ENCODE measurements around the gene BAD. TPM values are rescaled to one million over a fixed set of nuclear protein-coding genes. Genes with fewer than 3 reads are reported as not detected.

BAD gene
- total and polyA plus RNA-seq, 2 of the 13 experiments (the other 11 are each of a cell fraction or from before 2014, with no cell fraction given): 17.9 to 28.5 TPM

DNA sequence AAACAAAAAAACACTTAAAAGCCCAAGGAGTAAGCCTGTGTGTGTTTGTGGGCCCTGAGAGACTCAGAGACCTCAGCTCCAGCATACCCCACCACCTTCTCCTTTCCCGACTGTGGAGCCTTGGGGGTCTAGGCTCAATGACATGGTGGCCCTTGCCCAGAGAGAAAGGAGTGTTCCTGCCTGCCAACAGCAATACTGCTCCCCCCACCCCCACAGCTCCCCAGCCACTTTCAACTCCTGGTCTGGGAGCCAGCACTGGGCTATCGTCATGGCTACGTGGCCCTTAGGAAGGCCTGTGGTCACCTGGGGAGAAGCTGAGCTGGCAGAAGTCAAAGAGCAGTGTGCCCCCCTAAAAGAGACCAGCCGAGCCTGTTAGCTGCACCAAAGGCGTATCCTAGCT is 40.4 kb downstream of the BAD start:
- Histone ChIP-seq H3K4me1 (ENCODE audit: insufficient read depth, low read length) (peaks cover 56% of the 10 kb centered on the region), H3K36me3 (replicated peaks in 1 of 2; ENCODE audit: control insufficient read depth in 1 of 2, insufficient read depth in 2 of 2, low read length in 2 of 2) (peaks cover 0 to 11% of the 10 kb centered on the region in 2 experiments; a peak in 2 of 5 replicates), H4K20me1 (ENCODE audit: insufficient read depth, low read length) (no peaks in the 10 kb centered on the region), H3K27ac (ENCODE audit: extremely low read length, insufficient read depth, low read length) (no peak overlapping the region), H2AFZ (ENCODE audit: low read length) (no peak overlapping the region), H3K9ac (ENCODE audit: insufficient read depth, low read depth, low read length) (no peak overlapping the region), H3K27me3 (ENCODE audit: control insufficient read depth in 1 of 2, insufficient read depth in 2 of 2, low read length in 2 of 2) (no peaks in the 10 kb centered on the region; a peak in 1 of 5 replicates), H3K4me2 (ENCODE audit: low read depth, low read length) (no peak overlapping the region), H3K79me2 (ENCODE audit: insufficient read depth, low read length) (peaks cover 26% of the 10 kb centered on the region), H3K9me3 (ENCODE audit: low read length) (no peaks in the 10 kb centered on the region), H3K4me3 (replicated peaks in 1 of 3; ENCODE audit: insufficient read depth in 1 of 3, low read depth in 2 of 3, low read length in 3 of 3) (no peak overlapping the region)
- TF ChIP-seq SSRP1 (CRISPR knock-in tag; IDR thresholded peaks at IDR 0.05) (0 out of 2 replicates have a peak, but pooled peaks have one; percentile 15), POLR2A (IDR thresholded peaks at IDR 0.05; ENCODE audit: insufficient read depth in 1 of 2, low read depth in 2 of 2, low read length in 2 of 2) (no peak), ZNF75D (CRISPR knock-in tag; IDR thresholded peaks at IDR 0.05; ENCODE audit: borderline replicate concordance) (0 out of 2 replicates have a peak, but pooled peaks have one; percentile 29), ZNF317 (CRISPR knock-in tag; IDR thresholded peaks at IDR 0.05) (no peak)
- POLR2A ChIA-PET: interaction anchor here (1.2 to 8.3 kb wide), 4 partner anchors 17 to 66 kb away, joined by 3 to 113 read pairs (median 11); partner anchors contain the start of genes NUDT22 and TRPT1
- WGBS (ENCODE audit: low lambda C conversion rate): 73% methylated on average over 5 of the region's 5 CpGs
- CTCF ChIA-PET (ENCODE audit: low intra/inter-chr PET ratio, low total read pairs): no interaction called here
- DNase-seq (ENCODE audit: low spot score): no peak
- no peak for FAIRE-seq
- intact Hi-C loops (cut with micrococcal nuclease; ENCODE audit: unreplicated experiment) (loop anchor here (5.0 kb wide), 1 partner anchor 57 kb away; the partner anchor contains the start of gene STIP1), in situ Hi-C loops (cut with HindIII; ENCODE audit: extremely low pct_ligation_motif_present, low pct_unique_long_range_greater_than_20kb) (loop anchor here (5.0 kb wide), 1 partner anchor 58 kb away; the partner anchor contains the start of gene CATSPERZ)
- ATAC-seq: no peak
- TSS peak; percentile 27 for BruUV-seq (replicated peaks)

DNA sequence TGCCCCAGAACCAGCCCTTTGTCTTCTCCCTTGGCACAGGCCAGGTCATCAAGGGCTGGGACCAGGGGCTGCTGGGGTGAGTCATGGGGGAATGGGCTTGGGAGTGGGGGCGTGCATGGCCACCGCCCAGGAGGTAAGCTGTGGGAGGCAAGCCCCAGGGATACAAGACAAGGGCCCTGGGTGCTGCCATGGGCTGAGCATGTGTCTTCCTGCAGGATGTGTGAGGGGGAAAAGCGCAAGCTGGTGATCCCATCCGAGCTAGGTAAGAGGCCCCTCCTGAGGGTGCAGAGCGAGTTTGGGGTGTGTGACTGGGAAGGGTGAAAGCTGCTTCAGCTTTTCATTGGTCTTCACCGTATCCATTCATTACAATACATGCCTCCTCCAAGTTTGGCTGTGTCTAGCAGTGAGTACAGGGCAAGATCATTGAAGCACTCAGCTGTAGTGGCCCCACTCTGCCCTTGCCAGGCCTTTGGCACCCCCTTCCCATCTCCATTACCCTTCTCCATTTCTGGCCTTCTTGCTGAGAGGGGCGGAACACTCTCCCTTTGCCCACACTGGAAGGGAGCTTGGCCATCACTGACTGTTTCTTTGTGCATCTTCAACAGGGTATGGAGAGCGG is 41.1 kb downstream of the BAD start:
- Histone ChIP-seq H3K4me3 (replicated peaks in 1 of 3; ENCODE audit: insufficient read depth in 1 of 3, low read depth in 2 of 3, low read length in 3 of 3) (peak overlapping the region in 1 of 3 experiments; percentile 20; a peak in 1 of 6 replicates), H2AFZ (ENCODE audit: low read length) (no peak overlapping the region), H3K27ac (ENCODE audit: extremely low read length, insufficient read depth, low read length) (no peak overlapping the region), H3K4me1 (ENCODE audit: insufficient read depth, low read length) (peaks cover 52% of the 10 kb centered on the region), H3K79me2 (ENCODE audit: insufficient read depth, low read length) (peaks cover 26% of the 10 kb centered on the region), H3K9me3 (ENCODE audit: low read length) (no peaks in the 10 kb centered on the region), H3K27me3 (ENCODE audit: control insufficient read depth in 1 of 2, insufficient read depth in 2 of 2, low read length in 2 of 2) (no peaks in the 10 kb centered on the region; a peak in 1 of 5 replicates), H3K36me3 (replicated peaks in 1 of 2; ENCODE audit: control insufficient read depth in 1 of 2, insufficient read depth in 2 of 2, low read length in 2 of 2) (peaks cover 0 to 11% of the 10 kb centered on the region in 2 experiments; a peak in 3 of 5 replicates), H3K4me2 (ENCODE audit: low read depth, low read length) (peak overlapping the region; percentile 95), H3K9ac (ENCODE audit: insufficient read depth, low read depth, low read length) (peak overlapping the region; percentile 13; the same call in 1 of the 2 replicates), H4K20me1 (ENCODE audit: insufficient read depth, low read length) (no peaks in the 10 kb centered on the region)
- ATAC-seq (no peak), DNase-seq (ENCODE audit: low spot score) (no peak), FAIRE-seq (no peak)
- CTCF ChIA-PET (ENCODE audit: low intra/inter-chr PET ratio, low total read pairs): no interaction called here
- intact Hi-C loops (cut with micrococcal nuclease; ENCODE audit: unreplicated experiment): loop anchor here (5.0 kb wide), 1 partner anchor 56 kb away; the partner anchor contains the start of gene STIP1
- POLR2A ChIA-PET: interaction anchor here (1.2 to 8.3 kb wide), 5 partner anchors 17 to 67 kb away, joined by 3 to 113 read pairs (median 15); partner anchors contain the start of genes NUDT22 and TRPT1
- 99% methylated on average over 8 of the region's 8 CpGs for WGBS (ENCODE audit: low lambda C conversion rate)
- in situ Hi-C loops (cut with HindIII; ENCODE audit: extremely low pct_ligation_motif_present, low pct_unique_long_range_greater_than_20kb): loop anchor here (5.0 kb wide), 1 partner anchor 59 kb away; the partner anchor contains the start of gene CATSPERZ
- no TSS peak for BruUV-seq (replicated peaks)
- TF ChIP-seq RBFOX2 (IDR thresholded peaks at IDR 0.05; ENCODE audit: low read depth, low read length) (peak; percentile 48), KDM2A (CRISPR knock-in tag; IDR thresholded peaks at IDR 0.05; ENCODE audit: borderline replicate concordance, low read depth) (0 out of 2 replicates have a peak, but pooled peaks have one; percentile 5), POLR2AphosphoS5 (IDR thresholded peaks at IDR 0.05; ENCODE audit: low read depth, low read length) (peak; percentile 28; the same call in 1 of the 2 replicates), NCOR1 (IDR thresholded peaks at IDR 0.05; ENCODE audit: borderline replicate concordance, low read length) (no peak), LCORL (IDR thresholded peaks at IDR 0.05) (no peak), LCORL (CRISPR knock-in tag; IDR thresholded peaks at IDR 0.05) (no peak), POLR2A (IDR thresholded peaks at IDR 0.05; ENCODE audit: insufficient read depth in 1 of 2, low read depth in 2 of 2, low read length in 2 of 2) (peak in 1 of 2 experiments; percentile 15; a peak in 1 of 4 replicates), AGO1 (IDR thresholded peaks at IDR 0.05; ENCODE audit: low read depth, low read length, poor library complexity, severe bottlenecking) (peak; percentile 83), FOSL2 (CRISPR knock-in tag; IDR thresholded peaks at IDR 0.05) (0 out of 2 replicates have a peak, but pooled peaks have one; percentile 17)
- TF ChIP-seq, protein P1, sequence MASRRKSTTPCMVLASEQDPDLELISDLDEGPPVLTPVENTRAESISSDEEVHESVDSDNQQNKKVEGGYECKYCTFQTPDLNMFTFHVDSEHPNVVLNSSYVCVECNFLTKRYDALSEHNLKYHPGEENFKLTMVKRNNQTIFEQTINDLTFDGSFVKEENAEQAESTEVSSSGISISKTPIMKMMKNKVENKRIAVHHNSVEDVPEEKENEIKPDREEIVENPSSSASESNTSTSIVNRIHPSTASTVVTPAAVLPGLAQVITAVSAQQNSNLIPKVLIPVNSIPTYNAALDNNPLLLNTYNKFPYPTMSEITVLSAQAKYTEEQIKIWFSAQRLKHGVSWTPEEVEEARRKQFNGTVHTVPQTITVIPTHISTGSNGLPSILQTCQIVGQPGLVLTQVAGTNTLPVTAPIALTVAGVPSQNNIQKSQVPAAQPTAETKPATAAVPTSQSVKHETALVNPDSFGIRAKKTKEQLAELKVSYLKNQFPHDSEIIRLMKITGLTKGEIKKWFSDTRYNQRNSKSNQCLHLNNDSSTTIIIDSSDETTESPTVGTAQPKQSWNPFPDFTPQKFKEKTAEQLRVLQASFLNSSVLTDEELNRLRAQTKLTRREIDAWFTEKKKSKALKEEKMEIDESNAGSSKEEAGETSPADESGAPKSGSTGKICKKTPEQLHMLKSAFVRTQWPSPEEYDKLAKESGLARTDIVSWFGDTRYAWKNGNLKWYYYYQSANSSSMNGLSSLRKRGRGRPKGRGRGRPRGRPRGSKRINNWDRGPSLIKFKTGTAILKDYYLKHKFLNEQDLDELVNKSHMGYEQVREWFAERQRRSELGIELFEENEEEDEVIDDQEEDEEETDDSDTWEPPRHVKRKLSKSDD (CRISPR knock-in tag; IDR thresholded peaks at IDR 0.05; ENCODE audit: low read depth): no peak
